HL-60 (cell line): Measurements from ENCODE around the gene COQ2.

Source experiments
- CTCF ChIP-seq: IDR thresholded peaks from one replicate; pipeline ENCODE4 v1.5.1; 2011; ENCODE audit warnings: low read length, control low read depth, inconsistent platforms; ENCODE audit not compliant: insufficient read depth
- POLR2AphosphoS5 ChIP-seq: IDR thresholded peaks from 2 replicates; pipeline ENCODE4 v1.6.1; 2012; ENCODE audit warnings: low read depth

DNA sequence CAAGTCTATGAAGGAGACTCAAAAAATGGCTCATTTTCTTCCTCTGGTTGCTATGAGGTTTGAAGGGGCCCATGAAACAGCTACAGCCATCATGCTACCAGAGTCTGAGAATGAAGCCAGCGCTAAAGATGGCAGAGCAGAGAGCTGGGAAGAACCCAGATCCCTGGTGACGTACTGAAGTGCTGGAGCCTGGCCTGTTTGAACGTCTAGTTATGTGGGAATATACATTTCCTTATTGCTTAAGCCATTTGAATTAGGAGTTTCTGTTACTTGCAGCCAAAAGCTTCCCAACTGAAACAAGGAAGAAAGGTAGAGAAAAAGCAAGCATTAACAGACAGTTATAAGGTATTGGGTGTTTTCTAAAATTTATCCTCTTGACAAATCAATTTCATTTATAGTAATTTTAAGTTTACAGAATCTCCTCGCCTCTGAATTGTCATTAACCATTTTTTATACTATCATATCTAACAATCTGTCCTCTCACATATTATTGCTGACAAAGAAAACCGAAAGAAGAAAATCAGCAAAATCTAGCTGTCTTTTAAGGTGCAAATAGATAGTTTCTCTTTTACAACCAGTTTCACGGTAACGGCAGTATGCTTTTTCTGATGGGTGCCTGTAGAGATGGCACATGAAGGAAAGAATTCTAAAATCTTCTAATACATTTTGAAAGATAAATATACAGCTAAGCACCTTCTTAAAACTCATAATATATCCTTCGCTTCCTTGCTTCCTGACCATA is 8.9 kb upstream of the COQ2 start:
- TF ChIP-seq CTCF (no peak), POLR2AphosphoS5 (no peak)
